ENCODE data around the gene ZSCAN10.

The ZSCAN10 gene

DNA sequence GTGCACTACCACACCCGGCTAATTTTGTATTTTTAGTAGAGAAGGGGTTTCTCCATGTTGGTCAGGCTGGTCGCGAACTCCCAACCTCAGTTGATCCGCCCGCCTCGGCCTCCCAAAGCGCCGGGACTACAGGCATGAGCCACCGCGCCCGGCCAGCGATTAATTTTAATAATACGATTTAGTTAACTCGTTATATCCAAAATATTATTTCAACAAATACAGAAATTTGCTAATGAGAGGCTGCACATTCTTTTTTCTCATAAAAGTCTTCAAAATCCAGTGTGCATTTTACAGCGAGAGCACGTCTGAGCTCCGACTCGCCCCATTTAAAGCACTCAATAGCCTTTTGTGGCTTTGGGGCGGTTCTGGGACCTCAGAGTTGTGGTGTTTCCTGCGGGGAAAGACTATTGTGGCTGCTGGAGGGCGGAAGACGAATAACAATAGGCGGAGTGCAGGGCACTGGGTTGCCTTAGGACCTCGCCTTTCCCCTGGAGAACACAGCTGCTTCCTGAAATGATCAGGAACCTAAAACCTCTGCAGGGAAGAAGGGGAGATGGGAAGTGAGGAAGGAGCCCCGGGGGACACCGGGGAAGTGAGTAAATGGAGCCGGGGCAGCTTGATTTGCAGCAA, 2.9 kb upstream of the ZSCAN10 start:
- no peak for FAIRE-seq

DNA sequence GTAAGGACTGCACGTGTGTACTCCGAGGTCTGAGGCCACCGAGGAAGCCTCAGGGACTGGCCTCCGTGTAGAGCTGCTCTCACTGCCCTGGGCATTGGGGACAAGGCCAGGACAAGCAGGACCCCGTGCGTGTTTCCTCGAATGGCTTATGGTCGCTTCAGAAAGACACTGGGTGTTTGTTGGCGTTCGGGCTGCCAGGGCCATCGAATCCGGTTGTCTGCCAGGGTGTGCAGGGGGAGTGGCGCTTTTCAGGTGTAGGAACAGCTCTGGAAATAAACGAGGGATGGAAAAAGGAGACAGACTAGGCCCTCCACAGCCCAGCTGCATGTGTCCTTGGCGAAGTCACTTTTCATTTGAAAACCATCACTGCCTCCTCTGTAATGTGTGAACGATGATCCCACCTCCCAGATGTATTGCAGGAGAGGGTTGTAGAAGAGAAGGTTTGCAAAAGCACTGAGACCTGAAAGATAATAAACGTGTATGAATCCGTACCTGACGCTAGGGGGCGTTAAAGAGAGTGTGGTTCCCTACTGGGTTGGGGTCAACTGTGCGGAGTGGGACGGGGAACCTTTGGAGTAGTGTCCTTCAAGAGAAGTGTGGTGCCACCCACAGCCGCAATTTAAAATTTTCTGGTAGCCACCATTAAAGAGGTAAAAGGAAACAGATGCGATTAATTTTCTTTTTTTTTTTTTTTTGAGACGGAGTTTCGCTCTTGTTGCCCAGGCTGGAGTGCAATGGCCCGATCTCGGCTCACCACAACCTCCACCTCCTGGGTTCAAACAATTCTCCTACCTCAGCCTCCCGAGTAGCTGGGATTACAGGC, 2.1 kb upstream of the ZSCAN10 start:
- FAIRE-seq = no peak

DNA sequence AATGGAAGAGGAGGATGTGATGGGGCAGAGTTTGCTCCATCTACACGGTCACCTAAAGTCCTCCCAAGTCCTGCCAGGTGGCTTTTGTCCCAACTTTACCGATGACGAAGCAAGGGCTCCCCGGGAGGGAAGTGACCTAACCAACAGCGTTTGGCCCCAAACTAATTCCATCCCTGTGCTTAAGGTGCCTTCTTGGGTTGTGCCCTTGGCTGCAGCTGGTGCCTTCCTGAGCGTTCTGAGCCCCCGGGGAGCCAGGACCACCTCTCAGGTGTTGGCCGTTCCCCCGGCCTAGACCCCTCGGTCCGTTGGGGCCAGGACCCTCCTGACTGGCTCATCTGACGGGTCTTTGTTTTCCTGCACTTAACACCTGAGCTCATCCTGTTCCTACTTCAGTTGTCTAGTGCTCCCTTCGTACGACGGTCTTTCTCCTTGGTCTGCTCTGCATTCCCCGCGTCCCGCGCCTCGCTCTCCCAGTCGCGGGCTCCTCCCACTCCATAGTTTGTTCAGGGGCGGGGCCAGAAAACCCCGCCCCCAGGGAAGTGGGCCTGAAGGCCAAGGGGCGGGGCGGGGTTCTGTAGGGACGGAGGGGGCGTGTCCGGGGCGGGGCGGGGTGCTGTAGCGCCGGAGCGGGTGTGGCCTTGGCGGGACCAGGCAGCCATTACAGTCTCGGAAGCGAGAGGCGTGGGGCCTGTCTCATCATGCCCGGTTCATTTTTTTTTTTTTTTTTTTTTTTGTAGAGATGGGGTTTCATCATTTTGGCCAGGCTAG, 822 bp upstream of the ZSCAN10 start:
- no peak for FAIRE-seq

DNA sequence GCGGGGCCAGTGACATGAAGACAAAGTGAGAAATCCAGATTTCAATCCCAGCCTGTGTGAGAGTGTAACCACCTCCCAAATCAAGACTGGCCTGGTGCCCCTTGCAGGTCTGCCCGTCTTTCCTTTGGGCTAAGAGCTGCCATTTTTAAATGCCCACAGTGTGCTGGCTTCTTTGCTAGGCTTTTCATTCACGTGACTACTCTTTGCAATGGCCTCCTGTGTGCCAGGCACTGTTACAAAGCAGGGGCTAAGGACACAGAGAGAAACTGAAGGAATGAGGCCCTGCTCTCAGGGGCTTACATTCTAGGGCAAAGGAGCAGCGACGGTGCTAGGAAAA, 269 bp upstream of the ZSCAN10 start:
- no peak for FAIRE-seq

DNA sequence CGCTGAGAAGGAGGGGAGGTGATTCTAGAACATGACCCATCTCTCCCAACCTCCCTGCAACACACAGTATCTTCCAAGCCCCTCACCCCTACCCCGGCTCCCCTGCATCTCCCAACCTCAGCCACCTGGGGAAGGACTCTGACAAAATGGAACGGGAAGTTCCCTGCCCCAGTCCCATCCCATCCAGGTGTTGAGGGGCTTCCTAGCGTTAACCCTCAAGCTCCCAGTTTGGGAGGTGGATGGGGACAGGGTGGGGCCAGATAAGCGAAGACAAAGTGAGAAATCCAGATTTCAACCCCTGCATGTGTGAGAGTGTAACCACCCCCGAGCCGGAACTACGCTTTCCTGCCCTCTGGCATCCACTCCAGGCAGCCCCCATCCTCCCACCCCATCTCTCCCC, 1.8 kb downstream of the ZSCAN10 start:
- FAIRE-seq = no peak

DNA sequence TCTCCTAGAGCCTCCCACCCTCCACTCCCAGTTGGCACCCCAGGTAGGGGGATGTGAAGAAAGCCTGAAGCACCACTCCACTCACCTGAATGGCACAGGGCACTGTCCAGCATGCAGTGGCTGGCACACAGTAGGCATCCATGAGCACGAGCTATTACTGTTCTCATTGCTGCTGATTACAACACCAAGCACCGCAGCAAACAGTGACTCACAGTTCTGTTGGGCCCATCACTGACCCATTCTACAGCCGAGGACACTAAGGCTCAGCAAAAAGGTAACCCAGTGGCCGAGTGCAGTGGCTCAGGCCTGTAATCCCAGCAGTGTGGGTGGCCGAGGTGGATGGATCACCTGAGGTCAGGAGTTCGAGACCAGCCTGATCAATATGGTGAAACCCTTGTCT, 2.7 kb downstream of the ZSCAN10 start:
- FAIRE-seq = no peak

DNA sequence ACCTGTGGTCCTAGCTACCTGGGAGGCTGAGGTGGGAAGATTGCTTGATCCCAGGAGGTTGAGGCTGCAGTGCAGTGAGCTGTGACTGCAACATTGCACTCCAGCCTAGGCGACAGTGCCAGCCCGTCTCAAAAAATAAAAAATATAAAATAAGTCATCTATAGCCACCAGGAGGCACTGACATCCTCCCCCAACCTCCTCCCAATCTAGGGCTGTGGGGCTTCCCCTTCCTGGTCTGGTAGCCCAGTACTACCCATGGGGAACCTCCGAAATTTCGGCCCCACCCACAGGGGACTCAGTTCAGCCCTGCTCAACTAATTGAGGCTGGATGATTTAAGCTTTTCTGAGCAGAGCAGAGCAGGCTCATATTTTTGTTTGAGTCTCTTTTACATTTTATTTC, 3.2 kb downstream of the ZSCAN10 start:
- no peak for FAIRE-seq

DNA sequence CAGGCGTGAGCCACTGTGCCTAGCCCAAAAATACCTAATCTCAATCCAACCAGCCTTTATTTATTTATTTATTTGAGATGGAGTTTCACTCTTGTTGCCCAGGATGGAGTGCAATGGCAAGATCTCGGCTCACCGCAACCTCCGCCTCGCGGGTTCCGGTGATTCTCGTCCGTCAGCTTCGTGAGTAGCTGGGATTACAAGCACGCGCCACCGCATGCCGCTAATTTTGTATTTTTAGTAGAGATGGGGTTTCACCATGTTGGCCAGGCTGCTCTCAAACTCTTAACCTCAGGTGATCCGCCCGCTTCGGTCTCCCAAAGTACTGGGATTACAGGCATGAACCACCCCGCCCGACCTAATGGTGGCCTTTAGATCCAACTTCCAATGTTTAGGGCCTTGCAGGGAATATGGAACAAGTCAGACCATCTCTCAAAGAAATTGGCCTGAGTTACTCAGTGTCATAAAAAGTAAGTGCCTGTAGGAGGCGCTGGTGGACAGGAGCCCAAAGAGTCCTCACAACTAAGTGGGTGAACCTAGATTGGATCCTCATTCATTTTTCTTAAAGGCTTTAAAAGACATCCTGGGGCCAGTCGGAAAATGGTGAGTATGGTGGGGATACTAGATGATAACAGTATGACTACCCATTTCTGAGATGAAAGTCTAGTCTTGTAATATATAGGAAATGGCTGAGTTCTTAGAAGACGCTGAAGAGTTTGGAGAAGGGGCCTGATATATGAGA, 4.6 kb downstream of the ZSCAN10 start:
- no peak for FAIRE-seq

DNA sequence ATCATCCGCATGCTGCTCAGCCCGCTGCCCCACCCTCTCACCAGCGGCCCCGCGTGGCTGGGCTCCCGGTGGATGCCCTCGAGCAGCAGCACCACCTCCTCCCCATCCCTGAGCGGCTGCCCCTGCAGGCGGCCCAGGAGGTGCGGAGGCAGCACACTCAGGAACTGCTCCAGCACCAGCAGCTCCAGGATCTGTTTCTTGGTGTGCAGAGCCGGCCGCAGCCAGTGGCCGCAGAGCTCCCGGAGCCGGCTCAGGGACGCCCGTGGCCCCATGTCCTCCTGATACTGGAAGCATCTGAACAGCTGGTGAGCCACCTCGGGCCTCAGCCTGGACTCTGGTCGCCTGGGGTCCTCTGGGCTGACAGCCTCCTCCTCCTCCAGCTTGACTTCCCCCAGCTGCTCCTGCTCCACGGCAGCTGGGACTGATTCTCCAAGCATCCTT, 6.6 kb downstream of the ZSCAN10 start:
- no peak for FAIRE-seq

DNA sequence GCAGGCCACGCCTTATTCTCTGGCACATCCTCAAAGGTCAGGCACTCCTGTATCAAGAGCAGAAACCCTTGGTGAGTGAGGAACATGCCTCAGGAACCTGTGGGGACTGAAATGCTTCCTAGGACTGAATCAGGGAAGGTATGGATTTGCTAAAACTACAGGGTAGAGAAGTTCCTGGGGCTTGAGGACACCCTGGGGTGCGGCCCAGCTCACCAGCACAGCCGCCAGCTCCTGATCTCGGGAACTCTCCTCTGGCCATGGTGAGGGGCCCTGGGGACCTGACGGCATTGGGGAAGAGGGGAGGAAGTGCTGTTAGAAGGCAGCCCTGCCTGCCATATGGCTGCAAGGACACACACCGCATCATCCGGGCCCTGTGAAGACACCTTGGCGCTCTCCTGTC, 7.5 kb downstream of the ZSCAN10 start:
- FAIRE-seq = no peak

DNA sequence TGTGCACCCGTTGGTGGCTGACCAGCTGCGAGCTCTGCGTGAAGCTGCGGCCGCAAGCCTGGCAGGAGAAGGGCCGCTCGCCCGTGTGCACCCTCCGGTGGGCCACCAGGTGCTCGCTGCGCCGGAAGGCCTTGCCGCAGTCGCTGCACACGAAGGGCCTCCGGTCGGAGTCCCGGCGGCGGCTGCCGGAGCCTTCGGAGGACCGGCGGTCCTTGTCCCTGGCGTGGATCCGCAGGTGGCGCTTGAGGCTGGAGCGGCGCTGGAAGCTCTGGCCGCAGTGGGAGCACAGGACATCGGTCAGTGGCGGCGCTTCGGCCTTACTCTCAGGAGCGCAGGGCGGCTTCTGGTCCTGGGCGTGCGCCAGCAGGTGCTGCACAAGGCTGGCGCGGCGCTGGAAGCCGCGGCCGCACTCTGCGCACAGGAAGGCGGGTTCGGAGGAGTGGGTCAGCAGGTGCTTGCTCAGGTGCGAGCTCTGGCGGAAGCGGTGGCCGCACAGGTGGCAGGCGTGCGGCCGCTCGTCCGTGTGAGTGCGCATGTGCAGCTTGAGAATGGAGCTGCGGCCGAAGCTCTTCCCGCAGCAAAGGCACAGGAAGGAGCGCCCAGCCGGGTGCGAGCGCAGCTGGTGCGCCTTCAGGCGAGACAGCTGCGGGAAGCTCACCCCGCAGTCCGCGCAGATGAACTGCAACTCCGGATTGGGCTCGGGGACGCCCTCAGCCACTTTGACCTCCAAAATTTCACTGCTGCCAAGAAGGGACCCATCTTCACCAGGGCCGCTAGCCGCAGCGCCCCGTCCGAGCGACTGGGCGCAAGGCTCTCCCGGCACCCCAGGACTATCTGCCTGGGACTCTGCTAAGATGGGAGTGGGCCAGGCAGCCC, 9.1 kb downstream of the ZSCAN10 start:
- no peak for FAIRE-seq

DNA sequence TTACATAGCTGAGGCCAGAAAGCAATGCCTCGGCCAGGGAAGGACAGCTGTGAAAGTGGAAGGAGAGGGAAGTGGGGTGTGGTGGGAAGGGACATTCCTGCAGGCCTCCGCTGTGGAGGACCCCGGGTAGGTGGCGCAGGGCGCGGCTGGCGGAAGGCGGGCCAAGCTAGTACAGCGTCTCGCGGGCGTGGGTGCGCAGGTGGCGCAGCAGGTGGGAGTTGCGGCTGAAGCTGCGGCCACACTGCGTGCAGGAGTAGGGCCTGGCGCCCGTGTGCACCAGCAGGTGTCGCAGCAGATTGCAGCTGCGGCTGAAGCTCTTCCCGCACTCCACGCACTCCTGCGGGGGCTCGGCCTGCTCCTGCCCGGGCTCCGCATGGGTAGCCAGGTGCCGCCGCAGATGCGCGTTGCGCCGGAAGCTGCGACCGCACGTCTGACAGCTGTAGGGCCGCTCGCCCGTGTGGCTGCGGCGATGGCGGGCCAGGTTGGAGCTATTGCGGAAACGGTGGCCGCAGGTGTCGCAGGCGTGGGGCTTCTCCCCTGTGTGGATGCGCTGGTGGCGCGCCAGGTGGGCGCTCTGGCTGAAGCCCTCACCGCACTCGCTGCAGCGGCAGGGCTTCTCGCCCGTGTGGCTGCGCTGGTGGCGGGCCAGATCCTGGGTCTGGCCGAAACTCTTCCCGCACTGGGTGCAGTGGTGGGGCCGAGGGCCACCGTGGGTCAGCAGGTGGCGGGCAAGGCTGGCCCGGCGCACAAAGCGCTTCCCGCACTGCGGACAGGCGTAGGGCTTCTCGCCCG, 10.0 kb downstream of the ZSCAN10 start:
- FAIRE-seq = no peak

DNA sequence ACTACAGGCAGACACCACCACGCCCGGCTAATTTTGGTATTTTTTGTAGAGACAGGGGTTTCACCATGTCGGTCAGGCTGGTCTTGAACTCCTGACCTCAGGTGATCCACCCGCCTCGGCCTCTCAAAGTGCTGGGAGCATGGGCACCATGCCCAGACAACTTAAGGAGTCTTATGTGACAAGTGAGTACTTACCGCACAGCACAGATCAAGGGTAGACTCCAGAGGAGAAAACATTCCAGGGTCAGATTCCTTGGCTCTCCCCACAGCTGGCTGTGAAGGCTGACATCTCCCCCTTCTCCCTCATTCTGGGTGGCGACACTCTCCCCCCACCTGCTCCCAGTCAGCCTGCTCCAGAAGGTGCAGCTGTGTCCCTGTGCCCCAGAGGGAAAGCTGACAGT, 10.6 kb downstream of the ZSCAN10 start:
- FAIRE-seq = no peak

DNA sequence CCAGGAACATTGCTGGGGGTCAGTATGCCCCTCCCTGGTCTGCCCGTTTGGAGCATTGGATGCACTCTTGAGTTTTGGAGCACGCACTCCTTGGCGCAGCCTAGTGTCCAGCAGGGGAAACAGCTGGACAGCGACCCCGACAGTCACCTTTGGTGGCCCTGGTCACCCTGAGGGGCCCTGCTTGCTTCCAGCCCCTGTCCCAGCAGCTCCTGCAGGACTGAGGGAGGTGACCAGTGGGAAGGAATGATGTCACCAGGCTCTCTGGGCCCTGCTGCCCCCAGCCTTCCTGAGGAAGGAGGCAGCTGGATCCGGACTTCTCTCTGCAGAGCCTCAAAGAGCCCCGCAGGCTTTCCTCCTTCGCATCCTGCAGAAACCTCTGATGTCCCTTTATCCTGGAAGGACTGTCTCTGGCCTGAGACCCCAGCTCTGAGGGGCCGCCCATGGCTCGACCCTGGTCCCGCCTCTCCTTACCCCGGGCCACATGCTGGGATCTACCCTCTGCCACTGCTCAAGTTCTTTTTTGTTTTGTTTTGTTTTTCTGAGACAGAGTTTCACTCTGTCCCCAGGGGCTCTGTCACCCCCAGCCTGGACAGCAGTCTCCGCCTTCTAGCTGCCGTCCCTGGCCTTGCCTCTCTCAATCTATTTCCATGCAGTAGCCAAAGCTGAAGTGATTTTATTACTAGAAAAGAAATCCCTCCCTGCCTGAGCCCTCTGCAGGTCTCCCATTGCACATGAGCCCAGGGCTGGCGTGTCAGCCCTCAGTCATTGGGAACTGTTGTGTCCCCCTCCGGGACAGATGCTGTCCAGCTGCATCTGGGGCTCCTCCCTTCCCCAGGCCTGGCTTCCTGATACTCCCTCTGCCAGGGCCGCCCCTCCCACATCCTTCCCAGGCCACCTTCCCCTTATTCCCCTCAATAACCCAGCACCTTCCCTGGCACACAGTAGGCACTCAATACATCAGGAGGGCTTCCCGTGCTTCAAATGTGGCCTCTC, 11.6 kb downstream of the ZSCAN10 start:
- FAIRE-seq = no peak

DNA sequence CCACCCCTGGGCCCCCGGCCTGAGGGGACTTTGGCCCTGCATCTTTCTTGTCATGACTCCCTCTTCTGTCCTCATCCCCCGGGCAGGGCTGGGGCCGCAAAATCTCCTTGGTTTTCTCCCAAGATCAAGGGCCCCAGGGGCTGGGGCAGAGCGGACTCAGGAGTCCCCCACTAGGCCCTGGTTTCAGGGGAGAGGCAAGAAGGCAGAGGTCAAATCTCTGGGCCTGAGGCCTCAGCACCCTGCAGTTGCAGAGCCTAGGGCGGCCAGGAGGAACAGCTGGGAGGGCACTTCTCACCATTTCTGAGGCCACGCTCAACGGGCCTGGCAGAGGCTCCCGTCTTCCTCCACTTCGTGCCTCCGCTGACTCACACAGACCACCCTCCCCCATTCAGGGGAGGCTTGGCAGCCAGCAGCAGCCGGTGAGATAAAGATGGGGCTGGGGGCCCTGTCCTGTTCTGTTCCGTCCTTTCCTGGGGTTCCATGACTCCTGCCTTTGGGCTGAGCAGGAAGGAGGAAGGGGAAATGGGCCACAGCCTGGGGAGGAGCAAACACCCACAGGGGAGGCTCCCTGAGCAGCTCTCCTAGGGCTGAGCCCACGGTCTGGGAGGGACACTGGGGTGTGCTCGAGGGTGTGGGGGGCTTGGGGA, 12.4 kb downstream of the ZSCAN10 start:
- no peak for FAIRE-seq

DNA sequence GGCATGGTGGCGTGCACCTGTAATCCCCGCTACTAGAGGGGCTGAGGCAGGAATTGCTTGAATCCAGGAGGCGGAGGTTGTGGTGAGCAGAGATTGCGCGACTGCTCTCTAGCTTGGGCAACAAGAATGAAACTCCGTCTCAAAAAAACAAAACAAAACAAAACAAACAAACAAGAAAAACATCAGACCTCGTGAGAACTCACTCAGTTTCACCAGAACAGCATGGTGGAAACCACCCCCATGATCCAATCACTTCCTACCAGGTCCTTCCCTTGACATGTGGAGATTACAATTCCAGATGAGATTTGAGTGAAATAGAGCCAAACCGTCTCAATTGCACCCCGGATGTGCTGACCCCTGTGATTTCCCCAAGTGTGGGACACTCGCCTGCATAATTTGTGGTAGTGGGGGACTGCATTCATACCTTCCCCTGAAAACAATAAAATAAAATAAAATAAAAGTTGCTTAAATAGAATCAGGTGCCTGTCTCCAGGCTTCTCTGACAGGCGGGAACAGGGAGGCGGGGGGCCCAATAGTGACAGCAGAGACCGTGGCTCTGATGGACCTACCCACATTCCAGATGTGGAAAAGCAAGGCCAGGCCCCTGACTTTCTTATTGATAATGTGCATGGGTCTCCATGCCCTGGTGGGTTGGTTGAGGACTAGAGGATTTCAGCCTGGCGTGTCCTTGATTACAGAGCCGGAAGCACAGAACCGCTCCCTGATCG, 13.1 kb downstream of the ZSCAN10 start:
- FAIRE-seq = no peak

DNA sequence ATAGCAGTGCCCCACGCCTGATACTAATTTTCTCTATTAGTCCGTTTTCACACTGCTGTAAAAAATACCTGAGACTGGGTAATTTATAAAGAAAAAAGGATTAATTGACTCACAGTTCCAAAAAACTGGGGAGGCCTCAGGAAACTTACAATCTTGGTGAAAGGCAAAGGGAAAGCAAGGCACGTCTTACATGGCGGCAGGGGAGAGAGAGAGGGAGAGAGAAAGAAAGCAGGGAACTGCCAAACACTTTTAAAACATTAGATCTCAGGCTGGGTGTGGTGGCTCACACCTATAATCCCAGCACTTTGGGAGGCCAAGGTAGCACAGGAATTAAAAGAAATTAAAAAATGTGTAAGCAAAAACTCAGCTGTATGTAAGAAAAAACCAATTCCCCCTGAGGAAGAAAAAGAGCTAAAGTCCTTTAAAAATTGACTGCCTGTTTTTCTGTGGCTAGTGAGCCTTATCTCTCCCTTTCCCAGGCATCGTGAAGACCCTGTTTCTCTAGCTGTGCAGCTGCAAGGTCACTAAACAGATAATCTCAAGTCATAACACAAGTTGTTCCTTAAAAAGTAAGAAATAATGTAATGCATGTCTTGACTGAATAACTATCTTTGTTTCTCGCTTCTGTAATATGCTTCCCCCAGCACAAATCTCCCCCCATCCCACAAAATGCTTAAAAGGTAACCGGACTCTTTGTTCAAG, 14.0 kb downstream of the ZSCAN10 start:
- FAIRE-seq = no peak

DNA sequence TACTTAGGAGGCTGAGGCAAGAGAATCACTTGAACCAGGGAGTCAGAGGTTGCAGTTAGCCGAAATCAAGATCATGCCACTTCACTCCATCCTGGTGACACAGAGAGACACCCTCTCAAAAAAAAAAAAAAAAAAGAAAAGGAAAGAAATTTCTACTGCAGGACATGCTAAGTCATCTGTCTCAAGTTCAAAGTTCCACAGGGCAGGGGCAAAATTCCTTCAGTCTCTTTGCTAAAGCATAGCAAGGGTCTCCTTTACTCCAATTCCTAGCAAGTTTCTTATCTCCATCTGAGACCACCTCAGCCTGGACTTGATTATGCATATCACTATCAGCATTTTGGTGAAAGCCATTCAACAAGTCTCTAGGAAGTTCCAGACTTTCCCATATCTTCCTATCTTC, 14.6 kb downstream of the ZSCAN10 start:
- FAIRE-seq = no peak

Data from A204.1 (cell line).